Measurements from ENCODE around the gene ARHGDIG.
A peak's percentile ranks its signal among the peaks of the same experiment; 100 is the strongest.

The ARHGDIG gene

DNA sequence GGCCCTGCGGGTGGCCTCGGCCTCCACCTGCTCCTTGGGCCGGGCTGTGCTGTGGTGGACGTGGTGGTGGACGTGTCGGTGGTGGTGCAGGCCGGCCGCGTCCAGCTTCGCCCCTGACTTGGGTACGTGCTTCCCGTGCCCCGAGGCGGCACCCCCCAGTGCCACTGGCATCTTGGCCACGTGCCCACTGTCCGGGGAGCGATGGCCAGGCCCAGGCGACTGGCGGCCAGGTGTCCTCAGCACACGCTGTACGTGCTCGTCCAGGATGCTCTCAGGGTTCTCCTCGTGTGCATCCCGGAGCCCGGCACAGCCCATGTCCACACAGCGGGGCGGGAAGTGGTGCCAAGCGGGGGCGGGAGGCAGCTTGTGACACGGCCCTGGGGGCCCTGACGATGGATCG is 17.4 kb downstream of the ARHGDIG start:
- DNase-seq (ENCODE audit: low read depth in 2 of 2): no peak

DNA sequence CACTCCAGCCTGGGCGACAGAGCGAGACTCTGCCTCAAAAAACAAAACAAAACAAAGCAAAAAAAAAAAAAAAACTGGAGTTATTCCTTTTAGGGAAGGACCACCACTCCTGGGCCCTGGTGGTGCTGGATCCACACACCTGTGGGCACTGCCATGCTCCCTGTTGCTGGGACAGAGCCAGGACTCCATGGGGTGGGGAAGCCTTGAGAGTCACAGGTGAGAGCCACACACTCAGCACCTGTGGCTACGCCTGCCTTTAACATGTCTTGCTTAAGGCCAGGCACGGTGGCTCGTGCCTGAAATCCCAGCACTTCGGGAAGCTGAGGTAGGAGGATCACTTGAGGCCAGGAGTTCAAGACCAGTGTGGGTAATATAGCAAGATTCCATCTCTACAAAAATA is 20.8 kb downstream of the ARHGDIG start:
- DNase-seq (ENCODE audit: low read depth in 2 of 2): no peak

DNA sequence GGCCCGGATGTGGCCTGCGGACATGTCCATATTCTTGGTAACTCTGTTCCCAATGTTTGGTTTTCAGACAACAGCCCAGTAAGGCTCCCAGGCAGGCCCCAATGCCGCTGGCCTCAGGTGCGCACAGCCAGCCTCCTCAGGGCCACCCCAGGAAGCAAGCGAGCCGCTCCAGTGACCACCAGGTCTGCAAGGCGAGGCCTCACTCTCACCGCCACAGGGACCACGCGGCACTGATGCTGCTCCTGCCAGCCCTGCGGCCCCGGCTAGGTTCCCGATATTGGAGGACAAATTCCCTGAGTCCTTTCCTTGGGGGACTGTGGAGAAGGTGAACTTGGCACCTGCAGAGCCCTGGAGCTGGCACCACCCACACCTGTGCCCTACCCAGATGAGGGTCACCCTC is 21.6 kb downstream of the ARHGDIG start:
- no peak for DNase-seq (ENCODE audit: low read depth in 2 of 2)

DNA sequence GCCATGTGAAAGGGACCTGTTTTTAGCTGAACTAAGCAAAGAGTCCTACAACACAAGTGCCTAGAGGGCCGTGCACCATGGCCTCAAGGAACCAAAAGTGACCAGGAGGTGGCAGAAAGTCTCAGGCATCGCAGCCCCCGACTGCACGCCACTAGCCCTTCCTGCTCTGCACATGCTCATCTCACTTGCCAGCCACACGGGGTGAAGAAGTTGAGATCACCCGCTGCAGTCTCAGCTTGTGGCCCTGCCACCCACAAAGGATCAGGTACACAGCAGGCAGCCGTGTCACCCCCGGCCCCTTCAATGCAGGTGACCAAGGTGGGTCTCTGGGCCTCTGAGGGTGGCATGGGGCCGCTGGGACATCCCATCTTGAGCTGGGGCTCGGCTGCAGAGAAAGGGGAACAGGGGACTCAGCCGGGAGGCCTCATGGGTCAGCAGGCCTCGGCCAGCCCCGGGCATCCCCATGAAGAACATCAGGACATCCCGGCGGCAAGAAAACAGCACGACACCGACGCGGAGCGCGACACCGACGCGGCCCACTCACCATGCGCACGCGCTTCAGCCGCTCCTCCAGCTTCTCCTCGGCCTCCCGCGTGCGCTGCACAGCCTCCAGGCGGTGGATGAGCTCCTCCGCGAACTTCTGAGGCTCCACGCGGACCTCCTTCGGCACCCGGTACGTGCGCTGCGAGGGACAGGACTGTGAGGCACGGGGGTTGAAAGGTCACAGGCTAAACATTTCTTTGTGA is 23.5 kb downstream of the ARHGDIG start:
- no peak for DNase-seq (ENCODE audit: low read depth in 2 of 2)

DNA sequence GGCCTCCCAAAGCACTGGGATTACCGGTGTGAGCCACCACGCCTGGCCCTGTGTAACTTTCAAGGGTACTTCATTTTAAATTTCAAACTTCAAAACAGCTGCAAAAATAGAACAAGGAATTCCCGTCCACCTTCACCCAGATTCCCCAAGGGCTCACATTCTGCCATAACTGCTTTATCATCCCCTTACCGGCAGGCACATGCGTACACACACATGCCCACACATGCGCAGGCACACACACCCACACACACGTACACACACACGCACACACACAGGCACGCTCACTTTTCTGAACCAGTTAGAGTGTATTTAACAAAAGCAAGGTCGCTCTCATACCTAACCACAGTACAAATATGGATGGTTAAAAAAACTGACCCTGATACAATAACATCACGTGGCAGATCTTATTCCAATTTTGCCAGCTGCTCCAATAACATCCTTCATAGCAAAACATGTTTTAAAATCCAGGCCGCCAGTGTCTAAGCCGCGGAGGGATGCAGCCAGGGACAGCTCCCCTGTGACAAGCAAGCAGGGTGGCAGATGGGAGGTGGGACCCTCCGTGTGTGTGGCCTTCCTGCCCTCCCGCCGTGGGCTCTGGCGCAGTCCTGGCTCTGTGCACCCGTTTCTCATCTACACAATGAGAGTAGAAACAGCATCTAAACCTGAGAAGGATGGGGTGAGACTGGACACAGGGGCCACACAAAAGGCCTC is 25.7 kb downstream of the ARHGDIG start:
- DNase-seq (ENCODE audit: low read depth in 2 of 2): no peak

DNA sequence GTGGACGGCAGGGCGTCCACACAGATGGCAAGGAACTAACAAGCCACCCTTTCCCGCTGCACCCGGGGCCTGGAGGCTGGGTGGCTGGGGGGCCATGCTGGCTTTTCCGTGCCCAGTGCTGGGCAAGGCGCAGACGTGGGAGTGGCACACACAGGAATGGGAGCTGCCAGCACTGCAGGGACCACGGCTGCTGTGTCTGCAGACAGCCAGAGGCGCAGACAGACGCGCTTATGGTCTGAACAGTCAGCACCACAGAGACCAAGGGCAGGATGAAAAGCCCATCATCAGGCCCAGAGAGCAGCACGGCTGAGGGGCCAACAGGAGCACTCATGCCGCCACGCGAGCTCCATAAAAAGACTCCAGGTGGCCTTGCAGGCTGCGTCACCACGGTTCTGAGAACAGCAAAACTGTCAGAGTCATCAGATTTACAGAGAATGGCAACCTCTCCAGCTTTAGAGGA is 26.6 kb downstream of the ARHGDIG start:
- no peak for DNase-seq (ENCODE audit: low read depth in 2 of 2)

DNA sequence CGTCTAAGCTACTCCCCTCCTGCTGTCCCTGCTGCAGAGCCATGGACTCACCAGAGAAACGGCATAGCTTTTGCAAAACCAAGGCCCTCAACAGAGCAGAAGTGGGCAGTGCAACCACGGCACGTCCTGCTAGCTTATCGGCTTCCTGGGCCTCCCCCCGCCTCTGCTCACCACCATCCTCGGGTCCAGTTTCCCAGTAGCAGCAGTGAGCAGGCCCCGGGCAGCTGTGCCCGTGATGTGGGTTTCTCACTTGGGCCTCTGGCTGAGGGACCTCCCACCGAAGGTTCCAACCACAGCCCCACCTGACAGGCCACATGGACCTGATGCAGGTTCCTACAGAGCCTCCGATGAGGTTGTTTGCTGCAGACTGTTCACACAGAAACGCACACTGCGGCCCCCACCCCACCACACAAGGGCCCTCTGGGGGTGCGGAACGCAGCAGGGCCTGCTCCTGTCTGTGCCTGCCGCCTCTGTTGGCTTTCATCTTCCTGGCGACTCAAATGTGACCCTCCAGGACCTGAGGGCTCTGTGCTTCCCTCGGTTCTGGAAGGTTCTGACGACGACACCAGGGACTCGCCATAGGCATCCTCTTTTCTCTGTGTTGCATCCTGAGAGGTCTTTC is 27.4 kb downstream of the ARHGDIG start:
- no peak for DNase-seq (ENCODE audit: low read depth in 2 of 2)

DNA sequence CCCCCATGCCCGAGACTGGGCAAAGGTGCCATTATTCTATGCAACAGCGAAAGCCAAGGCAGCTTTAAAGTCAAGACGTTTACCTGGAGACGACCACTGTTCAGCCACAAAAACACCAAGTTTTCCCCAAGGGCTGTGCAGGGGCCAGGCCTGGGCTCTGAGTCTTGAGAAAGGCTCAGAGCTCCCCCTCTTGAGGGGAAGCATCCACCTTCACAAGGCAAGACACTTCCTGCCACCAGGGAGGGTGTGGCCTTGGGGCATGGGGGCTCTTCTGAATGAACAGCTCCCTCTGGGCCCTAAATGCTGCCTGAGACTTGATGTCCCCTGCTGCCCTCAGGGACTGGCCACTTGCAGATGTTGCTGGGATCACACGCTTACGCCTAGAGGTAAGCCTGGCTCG is 29.1 kb downstream of the ARHGDIG start:
- no peak for DNase-seq (ENCODE audit: low read depth in 2 of 2)

DNA sequence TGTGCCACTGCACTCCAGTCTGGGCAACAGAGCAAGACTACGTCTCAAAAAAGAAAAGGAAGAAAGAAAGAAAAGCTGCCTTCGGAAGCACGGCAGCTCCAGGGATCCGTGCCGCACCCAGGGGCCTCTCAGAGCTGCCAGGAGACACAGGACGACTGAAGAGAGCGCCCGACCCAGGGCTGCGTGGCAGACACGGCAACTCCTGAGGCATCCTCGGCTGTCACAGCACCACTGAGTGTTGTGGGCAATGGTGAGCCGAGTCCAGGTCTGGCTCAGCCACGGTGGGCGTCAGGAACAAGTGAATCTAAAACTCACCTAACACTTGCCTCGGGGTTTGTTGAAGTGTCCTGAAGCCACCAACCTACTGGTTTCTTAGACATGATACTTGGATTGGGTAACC is 31.3 kb downstream of the ARHGDIG start:
- no peak for DNase-seq (ENCODE audit: low read depth in 2 of 2)

DNA sequence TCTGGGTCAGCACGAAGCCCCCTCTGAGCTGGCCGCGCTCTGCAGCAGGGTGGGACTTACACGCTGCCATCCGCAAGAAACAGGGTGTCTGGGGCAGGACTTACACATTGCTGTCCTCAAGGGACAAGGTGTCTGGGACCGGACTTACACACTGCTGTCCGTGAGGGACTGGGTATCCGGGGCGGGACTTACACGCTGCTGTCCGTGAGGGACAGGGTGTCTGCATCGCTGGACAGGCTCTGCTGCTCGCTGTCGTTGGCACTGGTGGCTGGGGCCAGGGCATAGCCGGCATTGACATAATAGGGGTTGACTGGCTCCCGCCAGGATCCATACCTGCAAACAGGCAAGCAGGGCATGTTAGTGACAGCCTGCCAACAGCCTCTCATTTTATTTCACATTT is 34.0 kb downstream of the ARHGDIG start:
- DNase-seq (ENCODE audit: low read depth in 2 of 2): no peak

DNA sequence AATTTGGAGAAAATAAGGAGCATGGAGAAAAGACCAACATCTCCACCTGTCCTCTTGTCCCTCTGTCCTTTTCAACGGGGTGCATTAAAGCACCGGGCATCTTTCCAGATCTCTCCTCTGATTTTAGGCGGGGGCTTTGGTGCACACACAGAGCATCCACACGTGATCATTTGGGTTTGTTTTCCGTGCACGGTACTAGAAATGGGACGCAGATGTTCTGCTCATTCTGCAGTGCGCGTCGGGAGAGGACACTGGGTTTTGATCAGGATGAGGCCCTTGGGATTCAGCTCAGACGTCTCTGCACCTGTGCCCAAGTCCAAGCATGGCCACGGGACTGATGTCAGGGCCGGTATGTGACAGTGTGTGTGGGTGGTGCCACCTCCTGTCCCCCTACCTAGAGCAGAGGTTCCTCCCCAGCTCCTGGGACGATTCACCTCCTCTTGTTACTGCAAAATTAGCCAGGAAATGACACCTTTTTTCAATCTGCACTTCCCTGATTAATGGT is 34.5 kb downstream of the ARHGDIG start:
- DNase-seq (ENCODE audit: low read depth in 2 of 2): no peak

DNA sequence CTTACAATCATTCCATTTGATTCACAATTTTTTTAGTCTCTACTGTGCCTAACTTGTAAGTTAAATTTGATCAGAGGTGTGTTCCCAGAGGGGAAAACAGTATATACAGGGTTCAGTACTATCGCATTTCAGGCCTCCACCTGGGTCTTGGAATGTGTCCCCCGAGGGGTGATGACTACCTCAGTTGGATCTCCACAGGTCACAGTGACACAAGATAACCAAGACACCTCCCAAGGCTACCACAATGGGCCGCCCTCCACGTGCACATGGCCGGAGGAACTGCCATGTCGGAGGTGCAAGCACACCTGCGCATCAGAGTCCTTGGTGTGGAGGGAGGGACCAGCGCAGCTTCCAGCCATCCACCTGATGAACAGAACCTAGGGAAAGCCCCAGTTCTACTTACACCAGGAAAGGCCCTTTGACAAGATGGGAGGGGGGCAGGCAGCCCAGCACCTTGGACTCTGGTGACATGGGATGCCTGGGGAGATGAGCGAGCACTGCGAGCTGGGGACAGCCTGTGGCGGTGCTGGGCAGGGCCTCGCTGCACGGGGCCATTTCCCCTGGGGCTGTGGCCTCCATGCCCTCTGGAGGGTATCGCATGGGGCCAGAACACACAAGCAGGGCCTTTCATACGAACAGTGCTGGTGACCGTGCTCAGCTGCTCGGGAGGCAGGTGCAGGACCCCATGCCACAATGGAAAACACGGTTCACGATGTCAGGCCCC is 36.5 kb downstream of the ARHGDIG start:
- DNase-seq (ENCODE audit: low read depth in 2 of 2): no peak

DNA sequence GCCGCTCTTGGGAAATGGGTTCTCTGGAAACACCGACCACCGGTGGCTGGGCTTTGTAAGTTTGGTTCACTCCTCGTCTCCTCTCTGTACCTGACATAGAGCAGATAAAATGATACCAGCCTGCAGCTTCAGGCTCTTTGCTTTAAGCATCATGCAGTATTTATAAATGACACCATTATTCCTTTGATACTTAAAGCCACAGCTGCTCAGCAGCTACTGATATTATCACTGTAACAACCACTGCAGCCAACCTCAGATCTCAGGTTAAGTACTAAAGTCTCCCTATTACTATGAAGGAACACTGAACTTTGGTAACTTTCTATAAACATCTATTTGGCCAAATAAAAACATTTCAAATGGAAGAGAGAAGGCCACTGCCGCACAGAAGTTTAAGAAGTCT is 37.2 kb downstream of the ARHGDIG start:
- DNase-seq (ENCODE audit: low read depth in 2 of 2): no peak

DNA sequence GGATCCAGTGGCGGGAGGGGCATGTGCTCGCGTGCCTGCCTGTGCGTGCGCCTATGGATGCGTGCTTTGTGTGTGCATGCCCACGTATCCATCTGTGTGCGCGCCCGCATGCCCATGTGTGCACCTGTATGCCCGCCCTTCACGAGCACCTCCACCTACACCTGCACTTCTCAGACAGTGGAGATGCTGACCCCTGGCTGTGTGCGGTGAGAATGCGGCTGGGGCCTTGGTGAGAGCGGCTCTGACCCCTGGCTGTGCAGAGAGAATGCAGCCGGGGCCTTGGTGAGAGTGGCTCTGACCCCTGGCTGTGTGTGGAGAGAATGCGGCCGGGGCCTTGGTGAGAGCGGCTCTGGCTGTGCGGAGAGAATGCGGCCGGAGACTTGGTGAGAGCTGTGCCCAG is 38.2 kb downstream of the ARHGDIG start:
- DNase-seq (ENCODE audit: low read depth in 2 of 2): no peak

DNA sequence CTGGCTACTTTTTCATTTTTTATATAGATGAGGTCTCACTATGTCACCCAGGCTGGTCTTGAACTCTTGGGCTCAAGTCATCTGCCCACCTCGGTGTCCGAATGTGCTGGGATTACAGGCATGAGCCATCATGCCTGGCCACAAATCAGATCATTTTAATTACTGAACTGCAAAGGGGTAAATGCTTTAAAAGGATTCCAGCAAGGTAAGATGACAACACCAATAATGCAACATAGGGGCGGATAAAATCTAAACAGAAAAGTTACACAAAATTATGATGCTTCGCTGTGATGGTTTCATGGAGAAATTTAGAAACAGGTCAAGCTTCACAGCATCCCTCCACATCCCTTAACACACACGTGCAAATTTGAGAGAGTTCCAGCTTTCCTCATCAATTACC is 39.8 kb downstream of the ARHGDIG start:
- DNase-seq (ENCODE audit: low read depth in 2 of 2): no peak

DNA sequence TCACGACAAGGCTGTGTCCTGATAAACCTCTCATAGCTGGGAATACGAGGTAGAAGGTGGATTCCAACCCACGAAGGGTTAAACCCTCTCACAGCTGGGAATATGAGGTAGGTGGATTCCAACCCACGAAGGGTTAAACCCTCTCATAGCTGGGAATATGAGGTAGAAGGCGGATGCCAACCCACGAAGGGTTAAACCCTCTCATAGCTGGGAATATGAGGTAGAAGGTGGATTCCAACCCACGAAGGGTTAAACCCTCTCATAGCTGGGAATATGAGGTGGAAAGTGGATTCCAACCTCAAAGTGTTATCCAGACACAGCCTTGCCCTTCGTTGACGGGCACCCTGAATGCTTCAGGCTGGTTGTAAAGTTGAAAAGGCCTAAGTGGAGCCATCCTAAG is 41.1 kb downstream of the ARHGDIG start:
- no peak for DNase-seq (ENCODE audit: low read depth in 2 of 2)

DNA sequence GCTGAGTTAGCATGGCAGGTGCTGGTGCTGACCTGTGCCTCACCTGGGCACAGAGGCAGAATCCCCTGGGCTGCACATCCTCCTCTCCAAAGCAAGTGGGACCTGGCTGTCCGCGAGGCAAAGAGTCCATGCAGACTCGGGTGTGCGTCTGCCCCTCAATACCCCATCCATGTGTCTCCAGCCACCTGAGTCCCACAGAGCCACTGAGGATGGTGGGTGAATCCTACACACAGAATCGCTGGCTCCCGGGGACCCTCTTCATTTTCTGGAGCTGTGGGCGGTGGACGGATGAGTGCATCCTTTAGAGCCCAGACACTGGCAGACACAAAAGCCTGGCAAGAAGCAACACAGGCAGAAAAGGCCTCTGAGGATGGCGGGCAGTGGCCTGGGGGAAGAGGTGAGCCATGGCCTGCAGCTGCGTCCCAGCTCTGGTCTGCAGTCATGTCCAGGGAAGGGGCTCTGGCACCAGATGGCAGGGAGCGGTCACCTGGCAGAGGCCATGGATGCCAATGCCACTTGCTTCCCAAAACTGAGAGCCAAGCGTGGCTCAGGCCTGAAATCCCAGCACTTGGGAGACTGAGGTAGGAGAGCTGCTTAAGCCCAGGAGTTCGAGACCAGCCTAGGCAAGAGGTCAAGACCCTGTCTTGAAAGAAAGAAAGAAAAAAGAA is 42.2 kb downstream of the ARHGDIG start:
- DNase-seq (ENCODE audit: low read depth in 2 of 2): no peak

DNA sequence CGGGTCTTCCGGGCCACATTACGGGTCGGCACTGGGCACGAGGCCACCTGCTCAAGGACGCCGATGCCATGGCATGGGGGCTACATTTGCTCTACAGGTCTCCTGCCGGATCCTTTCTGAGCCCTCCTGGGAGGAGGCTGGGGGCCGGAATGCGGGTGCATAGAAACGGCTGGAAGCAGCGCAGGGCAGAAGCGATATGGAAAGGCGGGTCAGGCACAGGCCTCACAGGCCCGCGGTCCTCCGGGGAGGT is 43.7 kb downstream of the ARHGDIG start:
- no peak for DNase-seq (ENCODE audit: low read depth in 2 of 2)

DNA sequence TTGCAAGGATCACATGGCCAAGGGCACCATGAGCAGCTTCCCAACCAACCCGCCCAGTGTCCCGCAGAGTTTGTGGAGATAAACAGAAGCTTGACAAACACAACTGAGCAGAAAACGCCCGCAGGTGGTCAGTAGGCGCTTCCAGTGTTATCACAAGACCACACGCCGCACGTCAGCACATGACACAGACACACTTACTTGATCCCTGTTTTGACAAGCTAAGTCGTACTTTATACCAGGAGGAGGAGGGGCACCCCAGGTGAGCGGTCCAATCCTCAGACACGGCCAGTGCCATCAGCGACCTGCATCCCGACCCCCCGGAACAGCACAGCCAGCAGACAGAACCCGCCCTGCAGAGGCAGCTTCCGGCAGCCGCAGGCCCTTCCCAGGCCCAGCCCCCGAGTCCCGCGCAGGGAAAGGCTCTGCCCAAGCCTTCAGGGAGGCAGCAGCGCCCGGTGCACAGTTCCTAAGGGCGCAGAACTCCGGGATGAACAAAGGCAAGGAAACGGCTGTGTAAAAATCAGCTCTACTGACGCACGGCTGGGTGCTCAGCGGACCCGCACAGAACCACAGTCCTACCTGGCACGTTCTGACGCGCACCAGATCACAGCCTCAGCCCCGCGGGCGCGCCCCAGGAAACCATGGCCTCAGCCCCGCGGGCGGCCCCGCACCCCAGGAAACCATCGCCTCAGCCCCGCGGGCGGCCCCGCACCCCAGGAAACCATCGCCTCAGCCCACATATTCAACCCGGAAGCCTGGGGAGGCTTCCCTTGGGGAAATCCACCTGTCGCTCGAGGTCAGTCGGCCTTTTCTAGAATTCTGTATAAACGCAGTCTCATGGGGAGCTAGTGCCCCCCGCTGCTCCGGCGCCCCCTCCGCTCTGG is 44.3 kb downstream of the ARHGDIG start:
- DNase-seq (ENCODE audit: low read depth in 2 of 2): peak; percentile 29 to 46

DNA sequence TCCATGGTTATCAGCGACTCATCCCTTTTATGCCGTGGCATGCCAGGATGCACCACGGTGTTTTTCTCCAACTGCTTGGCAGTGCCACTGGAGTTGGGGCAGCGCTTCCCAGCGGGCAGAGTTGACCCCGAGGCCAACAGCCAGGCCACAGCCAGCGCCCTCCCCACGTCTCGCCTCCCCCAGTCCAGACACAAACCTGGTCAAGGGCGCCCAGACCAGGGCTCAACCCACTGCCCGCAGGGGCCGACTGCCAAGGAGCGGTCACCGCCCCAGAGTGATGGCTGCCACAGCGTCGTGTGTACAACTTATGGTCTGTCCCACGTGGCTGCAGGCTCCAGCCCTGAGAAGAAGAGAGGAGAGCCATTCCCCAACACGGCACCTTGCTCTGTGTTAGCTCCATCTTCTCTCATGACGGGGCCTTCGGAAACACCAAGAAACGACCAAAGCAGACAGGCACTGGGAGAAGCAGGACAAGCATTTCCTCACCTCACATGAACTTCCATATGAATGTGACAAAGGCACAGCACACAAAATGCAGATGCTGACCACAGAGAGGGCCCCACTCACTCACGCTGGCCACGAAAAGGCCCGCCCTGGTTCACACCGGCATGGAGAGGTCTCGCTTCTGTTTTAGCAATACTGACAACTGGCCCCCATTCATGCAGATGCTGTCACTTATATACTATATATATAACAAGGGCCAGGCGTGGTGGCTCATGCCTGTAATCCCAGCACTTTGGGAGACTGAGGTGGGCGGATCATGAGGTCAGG is 45.2 kb downstream of the ARHGDIG start:
- DNase-seq (ENCODE audit: low read depth in 2 of 2): no peak

Data from stimulated activated CD8-positive, alpha-beta memory T cell treated with anti-CD3 and anti-CD28 coated beads, Interleukin-15, amount 100 ng/mL, for 4 hours (primary cell).